WTC11 (cell line): ENCODE results near the gene C11orf97. TPM values are rescaled to one million over a fixed set of nuclear protein-coding genes. Genes with fewer than 3 reads are reported as not detected.
"Not testable (repeated sequence)": the region's sequence is repeated elsewhere in the genome, so short reads cannot be mapped to it uniquely, and the experiment has no call there.

Experiments used
- ATAC-seq: fragments of 200-7000 bp; cut with Tn5 transposase; 2 replicates; pipeline ENCODE4 v1.10.0; 2021; ENCODE audit warnings: mild to moderate bottlenecking, moderate library complexity
- CTCF ChIA-PET: fragments of 300-600 bp; sonication (Branson Sonifier 250); formaldehyde crosslinking; loops from one replicate; lab custom pipeline; 2021; ENCODE audit warnings: antibody characterized with exemption; lab: Charles Lee
- POLR2A ChIA-PET: fragments of 350-600 bp; sonication (Branson Sonifier 250); formaldehyde crosslinking; loops from one replicate; lab custom pipeline; 2021; ENCODE audit warnings: antibody characterized with exemption; lab: Charles Lee
- DNase-seq: peaks from one replicate; pipeline ENCODE4 v3.0.0; 2021; ENCODE audit warnings: low spot score
- H3K27ac Mint-ChIP-seq: 2 replicates; pipeline ENCODE4 v1.8.0; 2021; ENCODE audit warnings: mixed read lengths
- H3K27me3 Mint-ChIP-seq: 2 replicates; pipeline ENCODE4 v1.8.0; 2021; ENCODE audit warnings: low read depth, mild to moderate bottlenecking, moderate library complexity, mixed read lengths
- H3K36me3 Mint-ChIP-seq: 2 replicates; pipeline ENCODE4 v1.8.0; 2021; ENCODE audit warnings: mixed read lengths
- H3K4me1 Mint-ChIP-seq: 2 replicates; pipeline ENCODE4 v1.8.0; 2022; ENCODE audit warnings: mixed read lengths
- H3K4me3 Mint-ChIP-seq: 2 replicates; pipeline ENCODE4 v1.8.0; 2021; ENCODE audit warnings: mild to moderate bottlenecking, moderate library complexity, mixed read lengths
- H3K9me3 Mint-ChIP-seq: 2 replicates; pipeline ENCODE4 v1.8.0; 2021; ENCODE audit warnings: mixed read lengths
- ARID4B ChIP-seq: sonication (generic); formaldehyde crosslinking; IDR thresholded peaks from 2 replicates; pipeline ENCODE4 v1.8.0; 2023; ENCODE audit warnings: missing genetic modification reagents, mild to moderate bottlenecking, borderline replicate concordance
- ATF1 ChIP-seq: sonication (generic); formaldehyde crosslinking; IDR thresholded peaks from 2 replicates; pipeline ENCODE4 v1.8.1; 2023; ENCODE audit warnings: mild to moderate bottlenecking, moderate library complexity, missing genetic modification reagents
- ATF2 ChIP-seq: sonication (generic); formaldehyde crosslinking; IDR thresholded peaks from 2 replicates; pipeline ENCODE4 v1.8.1; 2022; ENCODE audit warnings: low read depth, missing genetic modification reagents, borderline replicate concordance
- CBFB ChIP-seq: sonication (generic); formaldehyde crosslinking; IDR thresholded peaks from 2 replicates; pipeline ENCODE4 v1.8.1; 2022; ENCODE audit warnings: mild to moderate bottlenecking, low read depth, missing genetic modification reagents
- CDX4 ChIP-seq: fragments of 250-450 bp; sonication (Bioruptor Pico); IDR thresholded peaks from 2 replicates; pipeline ENCODE4 v1.9.0; 2021; ENCODE audit warnings: moderate library complexity, mild to moderate bottlenecking, inconsistent platforms, borderline replicate concordance
- CREM ChIP-seq: sonication (generic); formaldehyde crosslinking; IDR thresholded peaks from 2 replicates; pipeline ENCODE4 v1.8.1; 2022; ENCODE audit warnings: mild to moderate bottlenecking, missing genetic modification reagents, moderate library complexity
- EMX1 ChIP-seq: fragments of 250-450 bp; sonication (Bioruptor Pico); IDR thresholded peaks from 2 replicates; pipeline ENCODE4 v1.8.0; 2021; ENCODE audit warnings: mild to moderate bottlenecking
- GABPB1 ChIP-seq: sonication (generic); formaldehyde crosslinking; IDR thresholded peaks from 2 replicates; pipeline ENCODE4 v1.8.1; 2023; ENCODE audit warnings: mild to moderate bottlenecking, missing genetic modification reagents
- HMGA2 ChIP-seq: fragments of 250-450 bp; sonication (Bioruptor Pico); IDR thresholded peaks from 2 replicates; pipeline ENCODE4 v1.4.0; 2021; ENCODE audit warnings: mild to moderate bottlenecking, moderate library complexity
- TEAD1 ChIP-seq: sonication (generic); formaldehyde crosslinking; IDR thresholded peaks from 2 replicates; pipeline ENCODE4 v1.8.0; 2022; ENCODE audit warnings: mild to moderate bottlenecking, missing genetic modification reagents
- ZBTB21 ChIP-seq: sonication (generic); formaldehyde crosslinking; IDR thresholded peaks from 2 replicates; pipeline ENCODE4 v1.8.1; 2023; ENCODE audit warnings: mild to moderate bottlenecking, missing genetic modification reagents, borderline replicate concordance
- ZNF121 ChIP-seq: sonication (generic); formaldehyde crosslinking; IDR thresholded peaks from 2 replicates; pipeline ENCODE4 v1.8.0; 2023; ENCODE audit warnings: missing genetic modification reagents
- ZNF263 ChIP-seq: sonication (generic); formaldehyde crosslinking; IDR thresholded peaks from 2 replicates; pipeline ENCODE4 v1.8.1; 2022; ENCODE audit warnings: low read depth, mild to moderate bottlenecking, moderate library complexity, missing genetic modification reagents
- total RNA-seq: library from RNA; stranded (reverse); gene quantifications from 3 replicates; pipeline ENCODE4 v1.2.3, GENCODE V29; 2021
- TF ChIP-seq, protein P1 (sequence below): sonication (generic); formaldehyde crosslinking; IDR thresholded peaks from 2 replicates; pipeline ENCODE4 v1.8.1; 2022; ENCODE audit warnings: mild to moderate bottlenecking, moderate library complexity, missing genetic modification reagents
- TF ChIP-seq, protein P2 (sequence below): sonication (generic); formaldehyde crosslinking; IDR thresholded peaks from 2 replicates; pipeline ENCODE4 v1.8.1; 2023; ENCODE audit warnings: mild to moderate bottlenecking, missing genetic modification reagents, moderate library complexity
- TF ChIP-seq, protein P3 (sequence below): fragments of 200-600 bp; IDR thresholded peaks from 2 replicates; pipeline ENCODE4 v1.8.0; 2022; ENCODE audit warnings: antibody characterized with exemption
- TF ChIP-seq, protein P4 (sequence below): sonication (generic); formaldehyde crosslinking; IDR thresholded peaks from 2 replicates; pipeline ENCODE4 v1.8.0; 2022; ENCODE audit warnings: mild to moderate bottlenecking, missing genetic modification reagents
- TF ChIP-seq, protein P5 (sequence below): sonication (generic); formaldehyde crosslinking; conservative IDR thresholded peaks from 2 replicates; pipeline ENCODE4 v1.8.1; 2022; ENCODE audit warnings: mild to moderate bottlenecking, missing genetic modification reagents

C11orf97 gene
- total RNA-seq, 1 experiment from 2014 or later = not detected

DNA sequence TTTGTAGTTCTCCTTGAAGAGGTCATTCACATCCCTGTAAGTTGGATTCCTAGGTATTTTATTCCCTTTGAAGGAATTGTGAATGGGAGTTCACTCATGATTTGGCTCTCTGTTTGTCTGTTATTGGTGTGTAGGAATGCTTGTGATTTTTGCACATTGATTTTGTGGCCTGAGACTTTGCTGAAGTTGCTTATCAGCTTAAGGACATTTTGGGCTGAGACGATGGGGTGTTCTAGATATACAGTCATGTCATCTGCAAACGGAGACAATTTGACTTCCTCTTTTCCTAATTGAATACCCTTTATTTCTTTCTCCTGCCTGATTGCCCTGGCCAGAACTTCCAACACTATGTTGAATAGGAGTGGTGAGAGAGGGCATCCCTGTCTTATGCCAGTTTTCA, 60.7 kb downstream of the C11orf97 start:
- H3K4me3 Mint-ChIP-seq, CTCF ChIA-PET, H3K36me3 Mint-ChIP-seq, ATAC-seq, POLR2A ChIA-PET, H3K9me3 Mint-ChIP-seq, H3K27ac Mint-ChIP-seq, H3K4me1 Mint-ChIP-seq, DNase-seq: not testable (repeated sequence)
- H3K27me3 Mint-ChIP-seq = peaks cover 32% of the 10 kb centered on the region

DNA sequence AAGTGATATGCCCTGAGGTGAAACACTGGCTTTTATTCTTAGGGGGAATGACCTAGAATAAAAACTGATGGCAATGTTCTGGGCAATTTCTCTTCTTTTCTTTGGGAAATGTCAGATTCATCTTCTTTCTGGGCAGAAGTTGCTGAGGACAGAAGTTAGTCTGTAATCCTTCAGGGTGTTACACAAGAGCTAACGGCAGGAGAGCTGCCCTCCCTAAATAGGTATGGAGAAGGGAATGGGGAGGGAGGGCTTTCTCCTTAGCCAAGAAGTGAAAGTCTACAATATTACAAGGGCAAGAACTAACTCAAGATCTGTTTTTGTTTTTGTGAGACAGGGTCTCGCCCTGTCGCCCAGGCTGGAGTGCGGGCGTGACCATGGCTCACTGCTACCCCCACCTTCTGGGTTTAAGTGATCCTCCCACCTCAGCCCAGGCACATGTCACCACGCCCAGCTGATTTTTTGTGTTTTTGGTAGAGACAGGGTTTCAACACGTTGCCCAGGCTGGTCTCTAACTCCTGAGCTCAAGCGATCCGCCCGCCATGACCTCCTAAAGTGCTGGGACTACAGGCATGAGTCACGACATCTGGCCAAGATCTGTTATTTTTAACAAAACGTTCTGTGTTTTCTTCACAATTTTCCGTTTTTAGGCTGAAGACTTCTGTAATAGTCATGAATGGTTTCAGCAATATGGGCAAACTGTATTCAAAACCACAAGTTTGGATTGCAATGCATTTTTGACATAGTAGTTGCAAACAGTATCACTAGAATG, 62.1 kb downstream of the C11orf97 start:
- no peak for TF ChIP-seq ZNF263 (CRISPR knock-in tag)
- H3K27ac Mint-ChIP-seq = no peak overlapping the region; the same call in 1 of the 2 replicates
- ATAC-seq (no peak), DNase-seq (no peak)
- CTCF ChIA-PET = no interaction called here
- no peaks in the 10 kb centered on the region for H3K4me1 Mint-ChIP-seq
- H3K36me3 Mint-ChIP-seq = no peaks in the 10 kb centered on the region
- POLR2A ChIA-PET = no interaction called here
- H3K9me3 Mint-ChIP-seq = 0 out of 2 replicates have a peak, but pooled peaks cover 5% of the 10 kb centered on the region
- peaks cover 32% of the 10 kb centered on the region for H3K27me3 Mint-ChIP-seq
- no peak overlapping the region for H3K4me3 Mint-ChIP-seq

DNA sequence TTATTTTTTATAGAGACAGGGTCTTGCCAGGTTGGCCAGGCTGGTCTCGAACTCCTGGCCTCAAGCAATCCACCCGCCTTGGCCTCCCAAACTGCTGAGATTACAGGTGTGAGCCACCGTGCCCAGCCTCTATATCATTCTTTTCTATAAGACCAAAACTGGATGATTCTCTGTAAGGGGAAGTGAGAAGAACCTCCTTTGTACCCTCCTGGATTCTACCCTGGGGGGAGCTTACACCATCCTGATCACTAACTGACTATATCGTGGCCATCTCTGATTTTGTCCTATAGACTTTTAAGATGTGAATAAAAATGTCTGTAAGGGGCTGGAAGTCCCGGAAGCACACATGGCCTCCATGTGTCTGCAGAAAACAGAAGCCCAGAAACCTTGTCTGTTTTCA, 64.0 kb downstream of the C11orf97 start:
- ChIA-PET POLR2A (no interaction called here), CTCF (no interaction called here)
- Mint-ChIP-seq H3K27me3 (peaks cover 37% of the 10 kb centered on the region), H3K4me1 (no peaks in the 10 kb centered on the region), H3K27ac (no peak overlapping the region), H3K4me3 (no peak overlapping the region), H3K9me3 (0 out of 2 replicates have a peak, but pooled peaks cover 5% of the 10 kb centered on the region), H3K36me3 (no peaks in the 10 kb centered on the region)
- no peak for ATAC-seq
- no peak for DNase-seq
- TF ChIP-seq HMGA2 (CRISPR knock-in tag) (no peak), CDX4 (CRISPR knock-in tag) (no peak), ARID4B (CRISPR knock-in tag) (no peak), GABPB1 (no peak), TEAD1 (CRISPR knock-in tag) (no peak), ZBTB21 (CRISPR knock-in tag) (no peak), ATF1 (CRISPR knock-in tag) (no peak), ZNF121 (CRISPR knock-in tag) (no peak), CREM (no peak), CBFB (CRISPR knock-in tag) (no peak), ATF2 (CRISPR knock-in tag) (no peak), EMX1 (CRISPR knock-in tag) (no peak)
- TF ChIP-seq, protein P1, sequence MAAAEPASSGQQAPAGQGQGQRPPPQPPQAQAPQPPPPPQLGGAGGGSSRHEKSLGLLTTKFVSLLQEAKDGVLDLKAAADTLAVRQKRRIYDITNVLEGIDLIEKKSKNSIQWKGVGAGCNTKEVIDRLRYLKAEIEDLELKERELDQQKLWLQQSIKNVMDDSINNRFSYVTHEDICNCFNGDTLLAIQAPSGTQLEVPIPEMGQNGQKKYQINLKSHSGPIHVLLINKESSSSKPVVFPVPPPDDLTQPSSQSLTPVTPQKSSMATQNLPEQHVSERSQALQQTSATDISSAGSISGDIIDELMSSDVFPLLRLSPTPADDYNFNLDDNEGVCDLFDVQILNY = no peak
- TF ChIP-seq, protein P2, sequence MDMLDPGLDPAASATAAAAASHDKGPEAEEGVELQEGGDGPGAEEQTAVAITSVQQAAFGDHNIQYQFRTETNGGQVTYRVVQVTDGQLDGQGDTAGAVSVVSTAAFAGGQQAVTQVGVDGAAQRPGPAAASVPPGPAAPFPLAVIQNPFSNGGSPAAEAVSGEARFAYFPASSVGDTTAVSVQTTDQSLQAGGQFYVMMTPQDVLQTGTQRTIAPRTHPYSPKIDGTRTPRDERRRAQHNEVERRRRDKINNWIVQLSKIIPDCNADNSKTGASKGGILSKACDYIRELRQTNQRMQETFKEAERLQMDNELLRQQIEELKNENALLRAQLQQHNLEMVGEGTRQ (CRISPR knock-in tag) = no peak
- TF ChIP-seq, protein P3, sequence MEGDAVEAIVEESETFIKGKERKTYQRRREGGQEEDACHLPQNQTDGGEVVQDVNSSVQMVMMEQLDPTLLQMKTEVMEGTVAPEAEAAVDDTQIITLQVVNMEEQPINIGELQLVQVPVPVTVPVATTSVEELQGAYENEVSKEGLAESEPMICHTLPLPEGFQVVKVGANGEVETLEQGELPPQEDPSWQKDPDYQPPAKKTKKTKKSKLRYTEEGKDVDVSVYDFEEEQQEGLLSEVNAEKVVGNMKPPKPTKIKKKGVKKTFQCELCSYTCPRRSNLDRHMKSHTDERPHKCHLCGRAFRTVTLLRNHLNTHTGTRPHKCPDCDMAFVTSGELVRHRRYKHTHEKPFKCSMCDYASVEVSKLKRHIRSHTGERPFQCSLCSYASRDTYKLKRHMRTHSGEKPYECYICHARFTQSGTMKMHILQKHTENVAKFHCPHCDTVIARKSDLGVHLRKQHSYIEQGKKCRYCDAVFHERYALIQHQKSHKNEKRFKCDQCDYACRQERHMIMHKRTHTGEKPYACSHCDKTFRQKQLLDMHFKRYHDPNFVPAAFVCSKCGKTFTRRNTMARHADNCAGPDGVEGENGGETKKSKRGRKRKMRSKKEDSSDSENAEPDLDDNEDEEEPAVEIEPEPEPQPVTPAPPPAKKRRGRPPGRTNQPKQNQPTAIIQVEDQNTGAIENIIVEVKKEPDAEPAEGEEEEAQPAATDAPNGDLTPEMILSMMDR = no peak
- TF ChIP-seq, protein P4, sequence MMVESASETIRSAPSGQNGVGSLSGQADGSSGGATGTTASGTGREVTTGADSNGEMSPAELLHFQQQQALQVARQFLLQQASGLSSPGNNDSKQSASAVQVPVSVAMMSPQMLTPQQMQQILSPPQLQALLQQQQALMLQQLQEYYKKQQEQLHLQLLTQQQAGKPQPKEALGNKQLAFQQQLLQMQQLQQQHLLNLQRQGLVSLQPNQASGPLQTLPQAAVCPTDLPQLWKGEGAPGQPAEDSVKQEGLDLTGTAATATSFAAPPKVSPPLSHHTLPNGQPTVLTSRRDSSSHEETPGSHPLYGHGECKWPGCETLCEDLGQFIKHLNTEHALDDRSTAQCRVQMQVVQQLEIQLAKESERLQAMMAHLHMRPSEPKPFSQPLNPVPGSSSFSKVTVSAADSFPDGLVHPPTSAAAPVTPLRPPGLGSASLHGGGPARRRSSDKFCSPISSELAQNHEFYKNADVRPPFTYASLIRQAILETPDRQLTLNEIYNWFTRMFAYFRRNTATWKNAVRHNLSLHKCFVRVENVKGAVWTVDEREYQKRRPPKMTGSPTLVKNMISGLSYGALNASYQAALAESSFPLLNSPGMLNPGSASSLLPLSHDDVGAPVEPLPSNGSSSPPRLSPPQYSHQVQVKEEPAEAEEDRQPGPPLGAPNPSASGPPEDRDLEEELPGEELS = no peak
- TF ChIP-seq, protein P5, sequence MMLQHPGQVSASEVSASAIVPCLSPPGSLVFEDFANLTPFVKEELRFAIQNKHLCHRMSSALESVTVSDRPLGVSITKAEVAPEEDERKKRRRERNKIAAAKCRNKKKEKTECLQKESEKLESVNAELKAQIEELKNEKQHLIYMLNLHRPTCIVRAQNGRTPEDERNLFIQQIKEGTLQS = no peak
